HepG2 (cell line): ENCODE data around the gene C1orf50. TPM values are rescaled to one million over a fixed set of nuclear protein-coding genes. Genes with fewer than 3 reads are reported as not detected.

Experiments
- ATAC-seq: fragments of 200-7000 bp; cut with Tn5 transposase; 3 replicates; pipeline ENCODE4 v1.9.1; 2020; ENCODE audit warnings: mild to moderate bottlenecking, moderate library complexity
- BruUV-seq: library from RNA; stranded (reverse); fragments of 400-500 nt; replicated peaks from 2 replicates; lab custom pipeline; 2021; lab: Mats Ljungman, UMichigan
- CTCF ChIA-PET: fragments of 300-600 bp; formaldehyde crosslinking; extraction: SDS; loops from one replicate; lab custom pipeline; 2021; ENCODE audit warnings: low total read pairs, inconsistent platforms, low intra/inter-chr PET ratio; lab: Yijun Ruan, JAX
- POLR2A ChIA-PET: fragments of 350-600 bp; sonication (Branson Sonifier 250); formaldehyde crosslinking; loops from one replicate; lab custom pipeline; 2020; ENCODE audit warnings: antibody characterized with exemption, inconsistent platforms; lab: Yijun Ruan, JAX
- DNase-seq: peaks from one replicate; pipeline ENCODE4 v3.0.0-alpha.2; 2015; ENCODE audit warnings: low spot score
- FAIRE-seq: peaks from 3 replicates; lab custom pipeline; 2011; peaks lifted over from hg19 to GRCh38; lab: Jason Lieb, UNC
- H2AFZ ChIP-seq: one replicate; pipeline ENCODE4 v1.6.1; 2011; ENCODE audit warnings: low read length, inconsistent platforms
- H3K27ac ChIP-seq: fragments of 300-600 bp; 3 replicates; pipeline ENCODE4 v1.8.0; 2011; ENCODE audit warnings: mixed run types, mild to moderate bottlenecking, mixed read lengths, low read length, inconsistent platforms; ENCODE audit not compliant: insufficient read depth; ENCODE audit errors: extremely low read length
- H3K27me3 ChIP-seq, 2 experiments: fragments of 200-600 bp in 1 of 2; 2 replicates in 1 of 2; 3 replicates in 1 of 2; pipeline versions ENCODE4 v1.6.0 to v1.8.0; 2011; ENCODE audit warnings: low read length in 2 of 2, mild to moderate bottlenecking in 2 of 2, moderate library complexity in 2 of 2, inconsistent platforms in 1 of 2; ENCODE audit not compliant: insufficient read depth in 2 of 2, control insufficient read depth in 1 of 2
- H3K36me3 ChIP-seq, 2 experiments: fragments of 200-600 bp in 1 of 2; replicated peaks in 1 of 2; 2 replicates in 1 of 2; 3 replicates in 1 of 2; pipeline versions ENCODE4 v1.5.1 to v1.8.0; 2011; ENCODE audit warnings: low read length in 2 of 2, inconsistent platforms in 1 of 2; ENCODE audit not compliant: insufficient read depth in 2 of 2, control insufficient read depth in 1 of 2
- H3K4me1 ChIP-seq: 2 replicates; pipeline ENCODE4 v1.5.1; 2012; ENCODE audit warnings: low read length, inconsistent platforms; ENCODE audit not compliant: insufficient read depth
- H3K4me2 ChIP-seq: 2 replicates; pipeline ENCODE4 v1.6.0; 2011; ENCODE audit warnings: low read depth, low read length, inconsistent platforms
- H3K4me3 ChIP-seq, 3 experiments: fragments of 200-600 bp in 1 of 3; sonication (generic), shearing (Covaris generic) in 1 of 3; replicated peaks in 1 of 3; 2 replicates each; pipeline ENCODE4 v1.5.1; 2011 to 2016; ENCODE audit warnings: low read length in 3 of 3, inconsistent platforms in 2 of 3, low read depth in 2 of 3, mild to moderate bottlenecking in 2 of 3, control low read depth in 1 of 3, mixed read lengths in 1 of 3; ENCODE audit not compliant: insufficient read depth in 1 of 3
- H3K79me2 ChIP-seq: one replicate; pipeline ENCODE4 v1.6.1; 2011; ENCODE audit warnings: low read length, inconsistent platforms; ENCODE audit not compliant: insufficient read depth
- H3K9ac ChIP-seq: 2 replicates; pipeline ENCODE4 v1.6.0; 2011; ENCODE audit warnings: mild to moderate bottlenecking, low read depth, low read length, inconsistent platforms; ENCODE audit not compliant: insufficient read depth
- H3K9me3 ChIP-seq: 2 replicates; pipeline ENCODE4 v1.5.1; 2012; ENCODE audit warnings: mild to moderate bottlenecking, low read length
- H4K20me1 ChIP-seq: 2 replicates; pipeline ENCODE4 v1.6.0; 2011; ENCODE audit warnings: inconsistent platforms, mild to moderate bottlenecking, low read length, moderate library complexity; ENCODE audit not compliant: insufficient read depth
- KMT2A ChIP-seq: sonication (generic); formaldehyde crosslinking; IDR thresholded peaks from 2 replicates; pipeline ENCODE4 v1.4.0; 2020; ENCODE audit warnings: missing genetic modification reagents
- MAFF ChIP-seq: IDR thresholded peaks from 2 replicates; pipeline ENCODE4 v1.6.1; 2011; ENCODE audit warnings: low read depth, low read length, improper control_type of control experiment
- MAFK ChIP-seq, 2 experiments: IDR thresholded peaks in 1 of 2; conservative IDR thresholded peaks in 1 of 2; 2 replicates each; pipeline ENCODE4 v1.6.1; 2011; ENCODE audit warnings: improper control_type of control experiment in 2 of 2, low read length in 2 of 2
- NFE2 ChIP-seq: sonication (generic); formaldehyde crosslinking; IDR thresholded peaks from 2 replicates; pipeline ENCODE4 v1.4.0; 2020; ENCODE audit warnings: missing genetic modification reagents
- NFE2L2 ChIP-seq: fragments of 150-350 bp; IDR thresholded peaks from 2 replicates; pipeline ENCODE4 v1.6.1; 2014; ENCODE audit warnings: low read length
- TFE3 ChIP-seq: IDR thresholded peaks from 2 replicates; pipeline ENCODE4 v1.6.1; 2016
- ZNF7 ChIP-seq: IDR thresholded peaks from 2 replicates; pipeline ENCODE4 v1.6.1; 2016; ENCODE audit warnings: missing biosample characterization, missing genetic modification reagents
- WGBS: methylation state at CpG from one replicate; pipeline ENCODE4 v1.1.6; 2017; ENCODE audit warnings: low lambda C conversion rate; 5-methylcytosine and 5-hydroxymethylcytosine counted together
- in situ Hi-C: cut with HindIII; loops from 2 replicates; pipeline ENCODE4 v1.10.0; 2017; ENCODE audit warnings: low pct_unique_long_range_greater_than_20kb; ENCODE audit not compliant: extremely low pct_ligation_motif_present
- intact Hi-C: fragments of 100-400 bp; cut with micrococcal nuclease; formaldehyde crosslinking; loops from one replicate; pipeline ENCODE4 v1.10.0; 2022; ENCODE audit not compliant: unreplicated experiment
- polyA plus RNA-seq, 8 experiments: library from polyadenylated mRNA; depleted of rRNA in 3 of 8; stranded (reverse) in 7 of 8; unstranded in 1 of 8; fragments of >200 nt; fragmentation: Illumina TruSeq in 4 of 8; extraction: Trizol in 4 of 8; gene quantifications; 2 replicates each; pipeline versions ENCODE4 v1.2.1 to v1.2.3, GENCODE V29; 2011 to 2016; ENCODE audit warnings: low read depth in 4 of 8, missing spikeins in 1 of 8, mixed read lengths in 1 of 8; ENCODE audit not compliant: insufficient read depth in 1 of 8
- total RNA-seq, 5 experiments: library from RNA; depleted of rRNA; stranded (reverse); fragments of >200 nt; fragmentation: Illumina TruSeq; extraction: Trizol; gene quantifications; 2 replicates each; pipeline ENCODE4 v1.2.3, GENCODE V29; 2016; ENCODE audit warnings: low read depth in 1 of 5
- TF ChIP-seq, protein P1 (sequence below): sonication (generic); formaldehyde crosslinking; IDR thresholded peaks from 2 replicates; pipeline ENCODE4 v1.4.0; 2020; ENCODE audit warnings: low read depth, mild to moderate bottlenecking, missing genetic modification reagents

Gene C1orf50
- total and polyA plus RNA-seq, 2 of the 13 experiments (the other 11 are each of a cell fraction or from before 2014, with no cell fraction given) = 4.3 to 4.8 TPM

DNA sequence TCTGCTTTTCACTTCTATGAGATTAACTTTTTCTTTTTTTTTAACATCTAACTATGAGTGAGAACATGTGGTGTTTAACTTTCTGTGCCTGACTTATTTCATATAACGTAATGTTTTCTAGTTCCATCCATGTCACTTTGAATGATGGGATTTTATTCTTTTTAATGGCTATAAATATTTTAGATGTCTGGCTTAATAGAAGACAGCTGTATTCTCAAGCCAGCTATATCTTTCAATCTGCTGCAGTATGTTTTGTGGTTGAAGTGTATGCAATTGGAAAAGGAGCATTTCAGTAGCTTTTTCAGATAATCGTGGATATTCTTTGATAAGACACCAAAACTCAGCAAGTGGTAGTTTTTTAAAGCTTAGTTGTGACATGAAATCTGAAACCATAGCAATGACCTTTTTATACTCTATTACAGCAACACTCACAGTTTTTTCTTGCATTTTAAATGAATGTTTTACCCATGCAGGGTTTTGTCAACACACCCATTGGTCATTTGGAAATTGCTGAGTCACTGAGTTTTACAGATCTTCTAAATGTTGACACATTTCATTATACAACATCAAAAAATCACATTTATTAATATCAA, 55.8 kb downstream of the C1orf50 start:
- ChIA-PET POLR2A (interaction anchor here (1.7 kb wide), 1 partner anchor 23 kb away, joined by 8 read pairs; the partner anchor contains the start of gene ZNF691), CTCF (no interaction called here)
- BruUV-seq = no TSS peak
- DNase-seq (no peak), FAIRE-seq (no peak), ATAC-seq (no peak)
- Histone ChIP-seq H3K9me3 (no peaks in the 10 kb centered on the region), H3K79me2 (no peaks in the 10 kb centered on the region), H3K27ac (peak overlapping the region; percentile 2), H3K27me3 (no peaks in the 10 kb centered on the region), H4K20me1 (no peaks in the 10 kb centered on the region), H3K9ac (no peak overlapping the region), H3K4me2 (no peak overlapping the region), H3K4me3 (no peak overlapping the region), H3K36me3 (no peaks in the 10 kb centered on the region), H3K4me1 (peaks cover 32% of the 10 kb centered on the region), H2AFZ (no peak overlapping the region)
- intact Hi-C loops (no loop called here), in situ Hi-C loops (no loop called here)
- TF ChIP-seq NFE2L2 (peak; percentile 97), ZNF7 (CRISPR knock-in tag) (peak; percentile 62; the same call in 1 of the 2 replicates), MAFK (conservative IDR thresholded peaks at IDR 0.05 in 1 of 2, IDR thresholded peaks at IDR 0.05 in 1 of 2; ENCODE audit: low read length in 2 of 2) (peak; percentile 91 to 92), MAFF (peak; percentile 88), KMT2A (CRISPR knock-in tag) (no peak), NFE2 (CRISPR knock-in tag) (peak; percentile 52; the same call in 1 of the 2 replicates), TFE3 (CRISPR knock-in tag) (no peak)
- TF ChIP-seq, protein P1, sequence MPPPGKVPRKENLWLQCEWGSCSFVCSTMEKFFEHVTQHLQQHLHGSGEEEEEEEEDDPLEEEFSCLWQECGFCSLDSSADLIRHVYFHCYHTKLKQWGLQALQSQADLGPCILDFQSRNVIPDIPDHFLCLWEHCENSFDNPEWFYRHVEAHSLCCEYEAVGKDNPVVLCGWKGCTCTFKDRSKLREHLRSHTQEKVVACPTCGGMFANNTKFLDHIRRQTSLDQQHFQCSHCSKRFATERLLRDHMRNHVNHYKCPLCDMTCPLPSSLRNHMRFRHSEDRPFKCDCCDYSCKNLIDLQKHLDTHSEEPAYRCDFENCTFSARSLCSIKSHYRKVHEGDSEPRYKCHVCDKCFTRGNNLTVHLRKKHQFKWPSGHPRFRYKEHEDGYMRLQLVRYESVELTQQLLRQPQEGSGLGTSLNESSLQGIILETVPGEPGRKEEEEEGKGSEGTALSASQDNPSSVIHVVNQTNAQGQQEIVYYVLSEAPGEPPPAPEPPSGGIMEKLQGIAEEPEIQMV = no peak
- WGBS = 82% methylated on average over 2 of the region's 2 CpGs
